PC-3 (cell line): Measurements from ENCODE around the gene KCNQ1OT1. TPM values are rescaled to one million over a fixed set of nuclear protein-coding genes. Genes with fewer than 3 reads are reported as not detected.

Experiments used
- ATAC-seq: fragments of 200-7000 bp; cut with Tn5 transposase; 2 replicates; pipeline ENCODE4 v1.9.1; 2020; ENCODE audit warnings: mild to moderate bottlenecking, moderate library complexity
- BruUV-seq: library from RNA; stranded (reverse); fragments of 400-500 nt; replicated peaks from 2 replicates; lab custom pipeline; 2021; lab: Mats Ljungman, UMichigan
- CTCF ChIA-PET: fragments of 300-600 bp; sonication (Branson Sonifier 250); formaldehyde crosslinking; loops from one replicate; lab custom pipeline; 2022; ENCODE audit warnings: antibody characterized with exemption; lab: Charles Lee
- POLR2A ChIA-PET: fragments of 300-600 bp; sonication (Branson Sonifier 250); formaldehyde crosslinking; loops from one replicate; lab custom pipeline; 2022; ENCODE audit warnings: antibody characterized with exemption; ENCODE audit not compliant: unreplicated experiment; lab: Charles Lee
- DNase-seq: peaks from one replicate; pipeline ENCODE4 v3.0.0-alpha.2; 2015
- H2AFZ ChIP-seq: fragments of 300-600 bp; sonication (generic); 2 replicates; pipeline ENCODE4 v1.6.0; 2016; ENCODE audit warnings: antibody characterized with exemption, low read length
- H3F3A ChIP-seq: fragments of 300-600 bp; sonication (generic); one replicate; pipeline ENCODE4 v1.6.0; 2017; ENCODE audit warnings: antibody characterized with exemption, low read length, control low read depth, mild to moderate bottlenecking; ENCODE audit not compliant: unreplicated experiment
- H3K27ac ChIP-seq: fragments of 300-600 bp; sonication (generic); 2 replicates; pipeline ENCODE4 v1.5.1; 2016; ENCODE audit warnings: mild to moderate bottlenecking, low read length
- H3K27me3 ChIP-seq: fragments of 300-600 bp; sonication (generic); 2 replicates; pipeline ENCODE4 v1.6.1; 2016; ENCODE audit warnings: low read length, mixed read lengths
- H3K36me3 ChIP-seq: fragments of 300-600 bp; sonication (generic); 2 replicates; pipeline ENCODE4 v1.6.1; 2016; ENCODE audit warnings: low read depth, mixed run types, low read length, mixed read lengths
- H3K4me1 ChIP-seq: fragments of 300-600 bp; sonication (generic); 2 replicates; pipeline ENCODE4 v1.5.1; 2016; ENCODE audit warnings: low read length; ENCODE audit not compliant: insufficient read depth
- H3K4me2 ChIP-seq: fragments of 300-600 bp; sonication (generic); 2 replicates; pipeline ENCODE4 v1.6.0; 2016; ENCODE audit warnings: low read length
- H3K4me3 ChIP-seq: fragments of 300-600 bp; sonication (generic); 2 replicates; pipeline ENCODE4 v1.5.1; 2016; ENCODE audit warnings: mild to moderate bottlenecking, low read length, mixed read lengths
- H3K79me2 ChIP-seq: fragments of 300-600 bp; sonication (generic); 2 replicates; pipeline ENCODE4 v1.6.1; 2017; ENCODE audit warnings: low read length, mixed read lengths
- H3K9ac ChIP-seq: fragments of 300-600 bp; sonication (generic); 2 replicates; pipeline ENCODE4 v1.6.0; 2016; ENCODE audit warnings: mild to moderate bottlenecking, low read length
- H3K9me2 ChIP-seq: fragments of 300-600 bp; sonication (generic); replicated peaks from 2 replicates; pipeline ENCODE4 v1.6.1; 2016; ENCODE audit warnings: mixed run types, low read length, mixed read lengths
- H3K9me3 ChIP-seq: fragments of 300-600 bp; sonication (generic); 2 replicates; pipeline ENCODE4 v1.6.1; 2016; ENCODE audit warnings: low read length, mixed read lengths
- H4K20me1 ChIP-seq: fragments of 300-600 bp; sonication (generic); 2 replicates; pipeline ENCODE4 v1.6.1; 2016; ENCODE audit warnings: low read length, mixed read lengths
- CTCF ChIP-seq: fragments of 300-600 bp; sonication (generic); conservative IDR thresholded peaks from 2 replicates; pipeline ENCODE4 v1.5.1; 2017; ENCODE audit warnings: antibody characterized with exemption, low read depth, mild to moderate bottlenecking, low read length
- EZH2 ChIP-seq: fragments of 300-600 bp; sonication (generic); IDR thresholded peaks from one replicate; pipeline ENCODE4 v1.6.1; 2017; ENCODE audit warnings: antibody characterized with exemption, mild to moderate bottlenecking, low read length; ENCODE audit not compliant: unreplicated experiment
- EZH2phosphoT487 ChIP-seq: fragments of 300-600 bp; sonication (generic); IDR thresholded peaks from 2 replicates; pipeline ENCODE4 v1.6.1; 2018; ENCODE audit warnings: mild to moderate bottlenecking, antibody characterized with exemption, low read length, borderline replicate concordance
- intact Hi-C: fragments of 100-400 bp; cut with micrococcal nuclease; formaldehyde crosslinking; loops from 2 replicates; pipeline ENCODE4 v1.9.0; 2023
- total RNA-seq: library from RNA; depleted of rRNA; stranded (reverse); fragments of >200 nt; gene quantifications from 2 replicates; pipeline ENCODE4 v1.2.3, GENCODE V29; 2014

The KCNQ1OT1 gene
- total RNA-seq, 1 experiment from 2014 or later = 1.5 TPM

- ATAC-seq (no peak), DNase-seq (no peak)
- ChIA-PET CTCF (no interaction called here), POLR2A (no interaction called here)
- no peaks in the 10 kb centered on the region for H3K27me3 ChIP-seq
- H4K20me1 ChIP-seq = no peaks in the 10 kb centered on the region
- peaks cover 4% of the 10 kb centered on the region; the same call in 1 of the 2 replicates for H3K4me1 ChIP-seq
- H3F3A ChIP-seq = no peaks in the 10 kb centered on the region
- no peak overlapping the region for H3K4me2 ChIP-seq
- no peak overlapping the region for H2AFZ ChIP-seq
- no peak overlapping the region for H3K4me3 ChIP-seq
- no peak for TF ChIP-seq CTCF
- no peak for TF ChIP-seq EZH2
- no peak for TF ChIP-seq EZH2phosphoT487
- H3K9me3 ChIP-seq = no peaks in the 10 kb centered on the region
- peaks cover 4% of the 10 kb centered on the region for H3K79me2 ChIP-seq
- H3K9ac ChIP-seq = no peak overlapping the region
- intact Hi-C loops = no loop called here
- H3K9me2 ChIP-seq = no peaks in the 10 kb centered on the region
- H3K27ac ChIP-seq = no peak overlapping the region
- no peaks in the 10 kb centered on the region for H3K36me3 ChIP-seq
- no TSS peak for BruUV-seq
Observed at GRCh38 chr11:2704356-2704755, 4.6 kb upstream of the KCNQ1OT1 start.

- Histone ChIP-seq H3F3A (no peaks in the 10 kb centered on the region), H3K9ac (no peak overlapping the region), H2AFZ (no peak overlapping the region), H3K27me3 (no peaks in the 10 kb centered on the region), H3K4me1 (peaks cover 4% of the 10 kb centered on the region; the same call in 1 of the 2 replicates), H3K79me2 (peaks cover 12% of the 10 kb centered on the region), H3K4me3 (no peak overlapping the region), H3K36me3 (no peaks in the 10 kb centered on the region), H3K9me3 (no peaks in the 10 kb centered on the region), H4K20me1 (peaks cover 7% of the 10 kb centered on the region), H3K4me2 (no peak overlapping the region), H3K9me2 (no peaks in the 10 kb centered on the region), H3K27ac (no peak overlapping the region)
- intact Hi-C loops = no loop called here
- DNase-seq (no peak), ATAC-seq (no peak)
- ChIA-PET CTCF (no interaction called here), POLR2A (no interaction called here)
- no TSS peak for BruUV-seq
- TF ChIP-seq EZH2phosphoT487 (no peak), EZH2 (no peak), CTCF (no peak)
Observed at GRCh38 chr11:2703363-2704141, 3.8 kb upstream of the KCNQ1OT1 start.

- Histone ChIP-seq H3F3A (no peaks in the 10 kb centered on the region), H3K27ac (no peak overlapping the region), H3K9me2 (no peaks in the 10 kb centered on the region), H3K4me2 (no peak overlapping the region), H3K9me3 (no peaks in the 10 kb centered on the region), H3K4me3 (no peak overlapping the region), H4K20me1 (peaks cover 14% of the 10 kb centered on the region), H3K27me3 (no peaks in the 10 kb centered on the region), H3K4me1 (peaks cover 5% of the 10 kb centered on the region; the same call in 1 of the 2 replicates), H3K79me2 (peaks cover 19% of the 10 kb centered on the region), H2AFZ (no peak overlapping the region), H3K9ac (no peak overlapping the region), H3K36me3 (no peaks in the 10 kb centered on the region)
- TF ChIP-seq EZH2phosphoT487 (no peak), CTCF (no peak), EZH2 (no peak)
- intact Hi-C loops = no loop called here
- DNase-seq (no peak), ATAC-seq (no peak)
- BruUV-seq = no TSS peak
- ChIA-PET POLR2A (no interaction called here), CTCF (no interaction called here)
Observed at GRCh38 chr11:2702771-2703362, 3.1 kb upstream of the KCNQ1OT1 start.
